ENCODE data around the gene SIDT1.

The SIDT1 gene

GRCh38 chr3:113600418-113601182, 68.2 kb downstream of the SIDT1 start:
- Histone ChIP-seq H3K4me3 (ENCODE audit: low read depth, low read length) (no peak overlapping the region), H3K36me3 (no peaks in the 10 kb centered on the region), H3K27me3 (ENCODE audit: insufficient read depth, low read depth, severe bottlenecking) (peaks cover 3% of the 10 kb centered on the region), H3K27ac (no peak overlapping the region), H3K9me3 (ENCODE audit: severe bottlenecking) (no peaks in the 10 kb centered on the region)
- no peak for DNase-seq
- no peak for TF ChIP-seq CTCF (IDR thresholded peaks at IDR 0.05; ENCODE audit: low read depth, low read length)

DNA sequence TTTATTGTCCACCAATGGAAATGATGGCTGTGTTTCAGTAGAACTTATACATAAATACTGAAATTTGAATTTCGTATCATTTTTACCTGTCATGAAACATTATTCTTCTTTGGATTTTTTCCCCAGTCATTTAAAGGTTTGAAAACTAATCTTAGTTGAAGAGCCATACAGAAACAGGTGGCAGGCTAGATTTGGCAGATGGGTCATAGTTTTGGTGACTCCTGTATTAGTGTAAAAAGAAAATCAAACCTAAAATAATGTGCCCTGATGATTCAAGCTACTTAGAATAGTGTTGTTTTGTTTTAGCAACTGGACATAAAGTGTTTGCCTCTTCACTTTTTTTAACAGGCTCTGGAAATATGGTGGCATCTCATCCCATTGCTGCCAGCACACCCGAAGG, 68.9 kb downstream of the SIDT1 start:
- H3K4me3 ChIP-seq (ENCODE audit: low read depth, low read length), result no peak overlapping the region
- no peaks in the 10 kb centered on the region for H3K9me3 ChIP-seq (ENCODE audit: severe bottlenecking)
- peaks cover 3% of the 10 kb centered on the region for H3K27me3 ChIP-seq (ENCODE audit: insufficient read depth, low read depth, severe bottlenecking)
- H3K36me3 ChIP-seq, result no peaks in the 10 kb centered on the region
- H3K27ac ChIP-seq, result no peak overlapping the region
- TF ChIP-seq CTCF (IDR thresholded peaks at IDR 0.05; ENCODE audit: low read depth, low read length), result no peak
- DNase-seq, result no peak

DNA sequence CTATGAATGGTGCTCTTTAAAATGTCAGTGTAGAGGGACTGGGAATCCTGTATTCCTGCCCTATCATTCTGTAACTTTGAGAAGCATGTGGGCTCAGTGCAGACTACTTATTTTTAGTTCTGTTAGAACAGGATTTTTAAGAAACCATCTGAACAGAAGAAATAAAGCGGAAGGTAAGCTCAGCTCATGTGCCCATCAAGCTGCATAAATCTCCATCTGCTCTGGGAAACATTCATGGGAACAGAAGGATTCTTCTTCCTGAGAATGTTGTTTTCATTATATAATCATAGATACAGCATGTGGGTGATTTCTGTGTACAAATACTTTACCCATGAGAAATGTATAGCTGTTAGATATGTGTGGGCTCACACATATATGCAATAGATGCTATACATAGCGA, 69.9 kb downstream of the SIDT1 start:
- peaks cover 3% of the 10 kb centered on the region for H3K27me3 ChIP-seq (ENCODE audit: insufficient read depth, low read depth, severe bottlenecking)
- no peaks in the 10 kb centered on the region for H3K36me3 ChIP-seq
- TF ChIP-seq CTCF (IDR thresholded peaks at IDR 0.05; ENCODE audit: low read depth, low read length), result no peak
- H3K9me3 ChIP-seq (ENCODE audit: severe bottlenecking), result no peaks in the 10 kb centered on the region
- H3K4me3 ChIP-seq (ENCODE audit: low read depth, low read length), result no peak overlapping the region
- H3K27ac ChIP-seq, result no peak overlapping the region
- DNase-seq, result no peak

DNA sequence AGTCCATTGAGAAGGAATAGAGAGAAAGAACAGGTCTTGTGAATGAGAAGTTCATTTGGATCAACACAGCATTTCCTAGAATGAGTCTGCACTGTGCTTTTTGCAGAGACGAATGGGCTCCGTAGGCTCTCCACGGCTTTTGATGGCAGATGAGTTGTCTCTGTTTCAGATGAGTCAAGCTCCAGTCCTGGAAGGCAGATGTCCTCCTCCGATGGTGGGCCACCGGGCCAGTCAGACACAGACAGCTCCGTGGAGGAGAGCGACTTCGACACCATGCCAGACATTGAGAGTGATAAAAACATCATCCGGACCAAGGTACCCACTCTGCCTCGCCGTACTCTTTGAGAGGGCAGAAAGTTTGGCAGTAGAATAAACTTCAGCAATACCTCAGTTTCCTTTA, 70.5 kb downstream of the SIDT1 start:
- no peaks in the 10 kb centered on the region for H3K36me3 ChIP-seq

DNA sequence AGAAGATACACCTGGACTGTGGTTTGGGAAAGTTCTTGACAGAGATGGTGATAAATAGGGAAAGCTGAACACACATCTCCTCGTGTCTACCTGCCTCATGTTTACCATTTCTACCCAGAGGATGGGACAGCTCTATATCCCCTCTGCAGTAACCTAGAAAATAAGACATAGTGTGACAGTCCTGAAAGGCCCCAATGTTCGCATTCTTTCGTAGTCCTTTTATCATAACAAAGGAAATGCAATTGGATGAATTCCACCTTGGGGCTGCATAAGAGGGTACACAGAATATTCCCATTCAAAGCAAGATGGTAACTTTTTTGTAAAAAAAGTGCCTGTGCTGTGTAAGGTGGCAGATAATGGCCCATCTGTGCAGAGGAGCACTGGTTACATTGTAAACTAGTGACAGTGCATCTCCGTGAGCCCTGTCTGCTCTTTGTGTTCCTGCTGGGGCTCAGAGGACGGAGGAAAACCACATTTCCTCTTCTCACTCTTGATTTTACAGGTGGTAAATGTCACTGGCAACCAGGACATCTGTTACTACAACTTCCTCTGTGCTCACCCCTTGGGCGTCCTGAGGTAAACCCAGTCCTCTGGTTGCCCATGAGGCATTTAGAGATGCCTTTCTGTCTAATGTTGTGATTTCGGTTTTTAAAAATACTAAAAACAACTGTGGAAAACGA, 74.3 kb downstream of the SIDT1 start:
- no peak for TF ChIP-seq CTCF (IDR thresholded peaks at IDR 0.05; ENCODE audit: low read depth, low read length)
- Histone ChIP-seq H3K4me3 (ENCODE audit: low read depth, low read length) (no peak overlapping the region), H3K27ac (no peak overlapping the region)

More for the DNA sequence above, 70.5 kb downstream of the SIDT1 start:
- H3K9me3 ChIP-seq (ENCODE audit: severe bottlenecking), result no peaks in the 10 kb centered on the region
- no peak overlapping the region for H3K4me3 ChIP-seq (ENCODE audit: low read depth, low read length)
- DNase-seq, result no peak
- TF ChIP-seq CTCF (IDR thresholded peaks at IDR 0.05; ENCODE audit: low read depth, low read length), result no peak
- peaks cover 3% of the 10 kb centered on the region for H3K27me3 ChIP-seq (ENCODE audit: insufficient read depth, low read depth, severe bottlenecking)
- no peak overlapping the region for H3K27ac ChIP-seq

More for the DNA sequence above, 74.3 kb downstream of the SIDT1 start:
- Histone ChIP-seq H3K9me3 (ENCODE audit: severe bottlenecking) (no peaks in the 10 kb centered on the region), H3K27me3 (ENCODE audit: insufficient read depth, low read depth, severe bottlenecking) (peaks cover 3% of the 10 kb centered on the region), H3K36me3 (no peaks in the 10 kb centered on the region)
- DNase-seq, result no peak

Data from WERI-Rb-1 (cell line).